Lower leg skin (tissue), 4 donors: ENCODE data around the gene C1orf198. TPM values are rescaled to one million over a fixed set of nuclear protein-coding genes. Genes with fewer than 3 reads are reported as not detected.

Experiments used
- DNase-seq, 2 donors: peaks; one replicate each; pipeline ENCODE4 v3.0.0-alpha.2; 2019; ENCODE audit warnings: low spot score in 2 of 2
- H3K4me3 ChIP-seq: fragments of 200-600 bp; sonication (generic); 2 replicates; pipeline ENCODE4 v1.5.1; 2017; ENCODE audit warnings: mild to moderate bottlenecking, low read depth; ENCODE audit not compliant: poor library complexity, severe bottlenecking
- POLR2A ChIP-seq, 2 donors: fragments of 450-650 bp; IDR thresholded peaks; one replicate each; pipeline ENCODE4 v1.6.1; 2016 to 2017; ENCODE audit warnings: antibody characterized with exemption in 2 of 2, mild to moderate bottlenecking in 1 of 2, moderate library complexity in 1 of 2
- WGBS, 2 donors: methylation state at CpG; one replicate each; pipeline ENCODE4 v1.1.5; 2018; 5-methylcytosine and 5-hydroxymethylcytosine counted together
- intact Hi-C: fragments of 100-400 bp; cut with DNase I; formaldehyde crosslinking; loops from one replicate; pipeline ENCODE4 v1.15.0; 2023; ENCODE audit warnings: low total_unique reads
- total RNA-seq, 4 donors: library from RNA; depleted of rRNA; stranded (reverse); fragments of >200 nt; gene quantifications; one replicate each; pipeline ENCODE4 v1.1.0, GENCODE V29; 2016
- TF ChIP-seq, protein P1 (sequence below), 3 donors: fragments of 450-650 bp; IDR thresholded peaks; one replicate each; pipeline ENCODE4 v1.5.1; 2016; ENCODE audit warnings: antibody characterized with exemption in 3 of 3, mild to moderate bottlenecking in 3 of 3, moderate library complexity in 2 of 3

The C1orf198 gene
- total RNA-seq, 4 donors from 2014 or later: 71.1 to 80.1 (median 73.3) TPM

DNA sequence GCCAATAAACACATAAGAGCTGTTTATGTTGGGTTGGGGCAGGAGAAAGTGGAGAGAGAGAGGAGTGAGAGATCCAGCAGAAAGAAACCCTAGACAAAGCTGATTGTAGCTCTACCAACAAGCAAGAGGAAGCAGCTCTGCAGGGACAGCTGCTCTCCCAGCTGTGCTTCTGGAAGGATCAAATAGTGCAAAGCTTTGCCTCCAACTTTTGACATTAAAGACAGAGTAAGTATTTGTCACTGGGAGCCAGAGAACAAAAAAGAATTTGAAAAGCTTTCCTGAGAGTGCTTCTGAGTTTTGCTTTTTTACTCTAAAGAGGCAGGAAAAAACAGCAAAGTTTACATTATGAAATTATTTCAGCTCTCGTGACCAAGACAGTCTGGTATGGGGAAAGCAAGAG is 28.5 kb upstream of the C1orf198 start:
- WGBS, 2 donors: 61 to 62% methylated on average over 1 of the region's 1 CpG
- no peak for DNase-seq
- intact Hi-C loops: no loop called here
- no peak overlapping the region for H3K4me3 ChIP-seq
- no peak for TF ChIP-seq POLR2A (IDR thresholded peaks at IDR 0.05)
- TF ChIP-seq, protein P1, sequence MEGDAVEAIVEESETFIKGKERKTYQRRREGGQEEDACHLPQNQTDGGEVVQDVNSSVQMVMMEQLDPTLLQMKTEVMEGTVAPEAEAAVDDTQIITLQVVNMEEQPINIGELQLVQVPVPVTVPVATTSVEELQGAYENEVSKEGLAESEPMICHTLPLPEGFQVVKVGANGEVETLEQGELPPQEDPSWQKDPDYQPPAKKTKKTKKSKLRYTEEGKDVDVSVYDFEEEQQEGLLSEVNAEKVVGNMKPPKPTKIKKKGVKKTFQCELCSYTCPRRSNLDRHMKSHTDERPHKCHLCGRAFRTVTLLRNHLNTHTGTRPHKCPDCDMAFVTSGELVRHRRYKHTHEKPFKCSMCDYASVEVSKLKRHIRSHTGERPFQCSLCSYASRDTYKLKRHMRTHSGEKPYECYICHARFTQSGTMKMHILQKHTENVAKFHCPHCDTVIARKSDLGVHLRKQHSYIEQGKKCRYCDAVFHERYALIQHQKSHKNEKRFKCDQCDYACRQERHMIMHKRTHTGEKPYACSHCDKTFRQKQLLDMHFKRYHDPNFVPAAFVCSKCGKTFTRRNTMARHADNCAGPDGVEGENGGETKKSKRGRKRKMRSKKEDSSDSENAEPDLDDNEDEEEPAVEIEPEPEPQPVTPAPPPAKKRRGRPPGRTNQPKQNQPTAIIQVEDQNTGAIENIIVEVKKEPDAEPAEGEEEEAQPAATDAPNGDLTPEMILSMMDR (IDR thresholded peaks at IDR 0.05): no peak

DNA sequence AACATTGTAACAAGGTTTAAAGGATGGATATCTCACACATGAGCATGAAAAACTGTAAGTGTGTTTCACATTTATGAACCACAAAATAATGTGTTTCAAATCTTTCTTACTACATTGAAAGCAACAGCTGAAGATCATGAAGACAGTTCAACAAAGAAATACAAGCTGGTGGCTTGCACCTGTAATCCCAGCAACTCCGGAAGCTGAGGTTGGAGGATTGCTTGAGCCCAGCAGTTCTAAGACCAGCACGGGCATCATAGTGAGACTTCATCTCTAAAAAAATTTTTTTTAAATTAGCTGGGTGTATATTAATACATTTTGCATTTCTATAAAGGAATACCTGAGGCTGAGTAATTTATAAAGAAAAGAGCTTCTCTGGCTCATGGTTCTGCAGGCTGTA is 27.1 kb upstream of the C1orf198 start:
- no peak for DNase-seq
- WGBS, 2 donors: 79 to 94% methylated on average over 2 of the region's 2 CpGs
- intact Hi-C loops: no loop called here
- TF ChIP-seq, protein P1 (IDR thresholded peaks at IDR 0.05): no peak
- no peak for TF ChIP-seq POLR2A (IDR thresholded peaks at IDR 0.05)
- no peak overlapping the region for H3K4me3 ChIP-seq

DNA sequence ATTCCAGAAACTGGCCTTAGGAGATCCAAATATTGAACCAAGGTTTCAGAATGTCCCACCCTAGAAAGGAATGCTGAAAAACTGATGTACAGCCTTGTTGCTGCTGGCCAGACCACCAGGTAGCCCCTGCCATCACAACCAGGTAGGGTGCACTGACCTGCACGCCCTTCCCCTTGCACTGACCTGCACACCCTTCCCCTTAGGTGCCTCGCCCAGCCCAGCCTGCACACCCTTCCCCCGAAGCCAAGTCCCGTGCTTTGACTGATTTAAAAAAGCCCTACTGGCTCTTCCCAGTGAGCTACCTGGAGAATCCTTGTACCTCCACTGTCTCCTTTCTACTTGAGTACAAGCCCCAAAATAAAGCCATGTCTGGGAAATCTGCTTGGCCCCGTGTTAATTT is 26.3 kb upstream of the C1orf198 start:
- DNase-seq: no peak
- TF ChIP-seq POLR2A (IDR thresholded peaks at IDR 0.05): no peak
- TF ChIP-seq, protein P1 (IDR thresholded peaks at IDR 0.05): no peak
- WGBS, 2 donors: 81 to 83% methylated on average over 5 of the region's 5 CpGs
- no peak overlapping the region for H3K4me3 ChIP-seq
- intact Hi-C loops: no loop called here

DNA sequence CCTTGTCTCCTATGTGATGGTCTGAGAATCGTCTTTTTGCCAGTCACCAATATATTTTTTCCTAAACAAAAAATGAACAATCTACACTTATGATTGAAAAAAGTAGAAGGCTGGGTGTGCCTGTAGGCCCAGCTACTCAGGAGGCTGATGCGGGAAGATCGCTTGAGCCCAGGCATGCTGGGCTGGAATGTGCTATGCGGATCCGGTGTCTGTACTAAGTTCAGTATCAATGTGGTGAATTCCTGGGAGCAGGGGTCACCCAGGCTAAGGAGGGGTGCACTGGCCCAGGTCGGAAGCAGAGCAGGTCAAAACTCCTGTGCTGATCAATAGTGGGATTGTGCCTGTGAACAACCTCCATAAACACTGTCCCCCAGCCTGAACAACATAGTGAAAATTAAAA is 25.7 kb upstream of the C1orf198 start:
- H3K4me3 ChIP-seq: no peak overlapping the region
- no peak for TF ChIP-seq POLR2A (IDR thresholded peaks at IDR 0.05)
- TF ChIP-seq, protein P1 (IDR thresholded peaks at IDR 0.05): no peak
- intact Hi-C loops: no loop called here
- no peak for DNase-seq
- WGBS, 2 donors: 93% methylated on average over 6 of the region's 6 CpGs

DNA sequence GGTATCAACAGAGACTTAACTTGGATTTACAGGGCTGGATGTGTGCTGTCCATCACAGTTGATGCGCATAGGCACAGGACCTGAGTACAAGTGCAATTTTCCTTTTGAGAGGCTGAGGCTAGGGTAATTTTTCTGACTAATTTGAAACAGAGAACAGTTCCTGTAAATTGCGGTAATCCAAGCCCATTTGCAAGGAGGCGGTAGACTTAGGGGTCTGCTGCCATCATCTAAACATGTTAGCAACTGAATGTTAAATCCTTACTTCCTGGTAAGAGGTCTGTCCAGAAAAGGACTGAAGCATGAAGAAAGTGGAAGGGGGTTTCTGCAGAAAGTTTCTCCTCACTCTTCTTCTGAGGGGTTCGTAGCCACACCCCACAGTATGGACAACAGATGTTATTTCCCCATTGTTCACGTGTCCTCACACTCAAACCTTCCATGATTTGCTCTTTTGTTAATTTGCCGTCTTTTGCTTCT is 23.7 kb upstream of the C1orf198 start:
- intact Hi-C loops: no loop called here
- WGBS, 2 donors: 57 to 74% methylated on average over 6 of the region's 6 CpGs
- TF ChIP-seq, protein P1 (IDR thresholded peaks at IDR 0.05): no peak
- TF ChIP-seq POLR2A (IDR thresholded peaks at IDR 0.05): no peak
- H3K4me3 ChIP-seq: no peak overlapping the region
- DNase-seq: no peak

DNA sequence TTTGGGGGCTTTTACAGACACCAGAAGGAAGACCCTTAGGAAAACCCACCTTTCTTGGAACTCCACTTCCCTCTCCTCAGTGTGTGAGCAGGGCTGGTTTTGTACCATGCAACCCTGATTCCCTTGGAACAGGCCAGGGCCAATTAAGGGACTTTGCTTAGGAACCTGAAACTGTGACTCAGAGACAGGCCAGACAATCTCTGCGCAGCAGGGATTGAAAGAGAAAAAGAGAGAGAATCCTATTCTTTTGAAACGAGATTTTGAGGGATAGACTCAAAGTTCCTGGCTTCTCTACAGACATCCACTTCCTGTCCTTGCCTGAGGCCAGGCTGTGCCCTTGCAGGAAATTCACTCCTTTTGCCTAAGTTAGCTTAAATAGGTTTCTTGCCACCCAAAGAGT is 23.1 kb upstream of the C1orf198 start:
- intact Hi-C loops: no loop called here
- no peak overlapping the region for H3K4me3 ChIP-seq
- DNase-seq: no peak
- TF ChIP-seq, protein P1 (IDR thresholded peaks at IDR 0.05): no peak
- TF ChIP-seq POLR2A (IDR thresholded peaks at IDR 0.05): no peak
- WGBS, 2 donors: 20 to 29% methylated on average over 2 of the region's 2 CpGs
